Lower lobe of right lung (tissue), 2 donors: ENCODE measurements around the gene DHRS1. TPM values are rescaled to one million over a fixed set of nuclear protein-coding genes. Genes with fewer than 3 reads are reported as not detected.

Source experiments
- ATAC-seq, 2 donors: fragments of 200-7000 bp; cut with Tn5 transposase; one replicate each; pipeline ENCODE4 v1.9.1; 2020 to 2022; ENCODE audit warnings: mild to moderate bottlenecking in 2 of 2, moderate library complexity in 2 of 2
- DNase-seq: peaks from one replicate; pipeline ENCODE4 v3.0.0-alpha.2; 2020
- H3K27ac ChIP-seq: fragments of 200-600 bp; one replicate; pipeline ENCODE4 v1.8.0; 2022
- H3K27me3 ChIP-seq: fragments of 200-600 bp; one replicate; pipeline ENCODE4 v1.8.0; 2022; ENCODE audit warnings: low read depth
- H3K36me3 ChIP-seq: fragments of 200-600 bp; one replicate; pipeline ENCODE4 v1.8.0; 2022; ENCODE audit warnings: mild to moderate bottlenecking
- H3K4me1 ChIP-seq: fragments of 200-600 bp; one replicate; pipeline ENCODE4 v1.8.0; 2022
- H3K4me3 ChIP-seq: fragments of 200-600 bp; one replicate; pipeline ENCODE4 v1.8.0; 2022; ENCODE audit warnings: mild to moderate bottlenecking
- H3K9me3 ChIP-seq: fragments of 200-600 bp; one replicate; pipeline ENCODE4 v1.8.0; 2022
- CTCF ChIP-seq: fragments of 200-600 bp; IDR thresholded peaks from one replicate; pipeline ENCODE4 v1.8.0; 2022; ENCODE audit warnings: antibody characterized with exemption, mild to moderate bottlenecking
- intact Hi-C: fragments of 100-400 bp; cut with DNase I; formaldehyde crosslinking; loops from one replicate; pipeline ENCODE4 v1.11.0; 2022
- total RNA-seq: library from RNA; stranded (reverse); fragmentation: NEBNext Ultra II Directional; extraction: Animal tissue kit (Norgen Biotek cat#: 25700); gene quantifications from one replicate; pipeline ENCODE4 v1.2.1, GENCODE V29; 2021
- donor health status: DM: no; HTN: yes; CAD: no; lungs with severe emphysema.

Gene DHRS1
- total RNA-seq, 1 donor from 2014 or later, result 22.7 TPM

DNA sequence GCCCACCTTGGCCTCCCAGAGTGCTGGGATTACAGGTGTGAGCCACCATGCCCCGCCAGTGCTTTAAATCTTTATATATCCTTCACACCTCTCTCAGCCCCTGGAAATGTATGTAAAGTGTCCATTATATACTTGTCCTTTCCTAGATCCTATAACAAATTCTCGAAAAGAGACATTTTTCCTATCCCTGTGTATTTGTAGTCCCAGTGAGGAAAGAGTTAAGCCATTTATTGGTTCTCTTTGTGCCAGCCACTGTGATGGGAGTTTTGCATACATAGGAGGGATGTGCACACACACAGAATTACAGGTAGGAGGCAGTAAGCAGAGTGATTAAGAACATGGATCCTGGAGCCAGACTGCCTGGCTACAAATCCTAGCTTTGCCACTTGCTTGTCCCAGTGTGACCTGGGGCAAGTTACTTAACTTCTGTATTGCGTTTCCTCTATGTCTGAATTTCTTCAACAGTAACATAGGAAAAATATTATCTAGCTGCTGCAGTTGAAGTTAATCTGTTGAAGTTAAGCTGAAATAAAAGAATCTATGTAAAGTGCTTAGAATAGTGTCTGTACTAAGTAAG, 26.1 kb downstream of the DHRS1 start:
- no peak for ATAC-seq
- TF ChIP-seq CTCF, result peak; percentile 12
- no peak for DNase-seq
- intact Hi-C loops, result no loop called here
- peaks cover 17% of the 10 kb centered on the region for H3K36me3 ChIP-seq
- H3K27ac ChIP-seq, result peak overlapping the region; percentile 98
- H3K4me1 ChIP-seq, result peaks cover 68% of the 10 kb centered on the region
- H3K27me3 ChIP-seq, result no peaks in the 10 kb centered on the region
- H3K4me3 ChIP-seq, result no peak overlapping the region
- H3K9me3 ChIP-seq, result no peaks in the 10 kb centered on the region

GRCh38 chr14:24272467-24272866, 27.1 kb downstream of the DHRS1 start:
- peaks cover 61% of the 10 kb centered on the region for H3K4me1 ChIP-seq
- intact Hi-C loops, result no loop called here
- H3K9me3 ChIP-seq, result no peaks in the 10 kb centered on the region
- DNase-seq (no peak), ATAC-seq (peak in 1 of 2 donors; percentile 27)
- TF ChIP-seq CTCF, result no peak
- no peak overlapping the region for H3K4me3 ChIP-seq
- no peaks in the 10 kb centered on the region for H3K27me3 ChIP-seq
- peak overlapping the region; percentile 98 for H3K27ac ChIP-seq
- H3K36me3 ChIP-seq, result peaks cover 28% of the 10 kb centered on the region

DNA sequence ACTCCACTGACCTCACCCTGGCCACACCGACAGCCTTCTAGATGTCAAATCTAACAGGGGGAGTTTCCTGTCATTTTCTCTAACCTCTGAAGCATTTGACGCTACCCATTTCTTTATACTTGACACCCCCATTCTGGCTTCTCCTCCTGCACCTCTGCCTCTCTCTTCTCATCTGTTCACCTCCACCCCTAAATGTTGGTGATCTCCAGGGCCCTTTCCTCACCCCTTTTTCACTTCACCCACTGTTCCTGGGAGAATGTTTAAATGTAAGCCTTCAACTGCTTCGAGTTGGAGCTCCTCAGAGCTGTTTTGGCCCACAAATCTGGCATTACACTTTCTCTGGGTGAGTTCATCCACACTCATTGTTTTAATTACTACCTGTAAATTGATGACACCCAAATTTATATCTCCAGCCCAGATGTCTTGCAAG, 27.7 kb downstream of the DHRS1 start:
- peaks cover 55% of the 10 kb centered on the region for H3K4me1 ChIP-seq
- no peaks in the 10 kb centered on the region for H3K27me3 ChIP-seq
- intact Hi-C loops, result no loop called here

GRCh38 chr14:24271134-24271833, 28.3 kb downstream of the DHRS1 start, which contains the start of gene RABGGTA:
TSS of gene RABGGTA (minus strand) at chr14:24271597. CDS start at chr14:24271115, 482 bp downstream.
- Histone ChIP-seq H3K27me3 (no peaks in the 10 kb centered on the region), H3K9me3 (no peaks in the 10 kb centered on the region), H3K36me3 (peaks cover 40% of the 10 kb centered on the region), H3K4me1 (peaks cover 49% of the 10 kb centered on the region), H3K27ac (peak within 1 kb of the TSS; percentile 98), H3K4me3 (peak within 1 kb of the TSS; percentile 74)
- DNase-seq (peak; percentile 94), ATAC-seq (peak; percentile 91 to 95)
- intact Hi-C loops, result no loop called here
- peak; percentile 75 for TF ChIP-seq CTCF

More for the DNA sequence above, 27.7 kb downstream of the DHRS1 start:
- peak overlapping the region; percentile 74 for H3K4me3 ChIP-seq
- no peak for TF ChIP-seq CTCF
- peak overlapping the region; percentile 98 for H3K27ac ChIP-seq
- ATAC-seq, result no peak
- no peaks in the 10 kb centered on the region for H3K9me3 ChIP-seq
- no peak for DNase-seq
- H3K36me3 ChIP-seq, result peaks cover 34% of the 10 kb centered on the region

DNA sequence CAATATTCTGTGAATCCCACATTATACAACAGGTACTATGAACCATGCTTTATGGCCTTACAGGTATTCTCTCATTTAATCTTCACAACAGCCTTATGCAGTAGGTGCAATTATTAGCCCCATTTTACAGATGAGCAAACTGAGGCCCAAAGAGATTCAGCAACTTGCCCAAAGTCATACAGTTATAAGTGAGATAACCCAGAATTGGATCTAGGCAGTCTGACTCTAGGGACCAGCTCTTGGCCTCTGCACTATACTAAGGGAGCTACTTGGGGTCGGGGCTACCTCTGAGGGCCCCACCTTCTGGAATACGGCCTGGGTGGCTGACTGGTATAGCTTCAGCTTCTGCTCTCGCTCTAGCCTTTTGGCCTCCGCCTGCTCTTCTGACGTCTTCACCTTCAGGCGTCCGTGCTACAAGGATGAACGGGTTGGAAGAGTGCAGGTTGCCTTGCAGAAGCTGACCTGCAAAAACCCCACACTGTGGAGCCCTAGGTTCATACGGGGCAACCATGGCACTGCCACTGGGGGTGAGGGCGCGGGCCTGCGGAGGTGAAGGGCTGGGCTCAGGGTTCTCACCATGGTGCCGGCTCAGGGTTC, 28.9 kb downstream of the DHRS1 start:
- ATAC-seq (no peak), DNase-seq (no peak)
- intact Hi-C loops, result no loop called here

More for the DNA sequence above, 28.9 kb downstream of the DHRS1 start:
- H3K27ac ChIP-seq, result peak overlapping the region; percentile 98
- H3K9me3 ChIP-seq, result no peaks in the 10 kb centered on the region
- H3K36me3 ChIP-seq, result peaks cover 46% of the 10 kb centered on the region
- H3K4me3 ChIP-seq, result peak overlapping the region; percentile 74
- no peaks in the 10 kb centered on the region for H3K27me3 ChIP-seq
- no peak for TF ChIP-seq CTCF
- H3K4me1 ChIP-seq, result peaks cover 44% of the 10 kb centered on the region
